B cell (primary cell): Measurements from ENCODE around the gene TSPAN1. TPM values are rescaled to one million over a fixed set of nuclear protein-coding genes. Genes with fewer than 3 reads are reported as not detected.

Source experiments
- ATAC-seq: fragments of 200-7000 bp; cut with Tn5 transposase; one replicate; pipeline ENCODE4 v1.10.0; 2021; ENCODE audit warnings: low read depth, mild to moderate bottlenecking, moderate number of reproducible peaks, moderate library complexity
- CTCF ChIA-PET: fragments of 350-600 bp; sonication (Branson Sonifier 250); formaldehyde crosslinking; loops from one replicate; lab custom pipeline; 2021; ENCODE audit warnings: antibody characterized with exemption, inconsistent platforms; lab: Charles Lee
- POLR2A ChIA-PET: fragments of 350-600 bp; sonication (Branson Sonifier 250); formaldehyde crosslinking; loops from one replicate; lab custom pipeline; 2021; ENCODE audit warnings: antibody characterized with exemption; lab: Charles Lee
- DNase-seq: peaks from one replicate; pipeline ENCODE4 v3.0.0; 2013
- H2AFZ ChIP-seq: 2 replicates; pipeline ENCODE4 v1.6.1; 2012; ENCODE audit warnings: mild to moderate bottlenecking, low read depth, low read length; ENCODE audit not compliant: insufficient read depth, poor library complexity, severe bottlenecking
- H3K27ac ChIP-seq, 2 donors: 1 replicate in 1 of 2; 2 replicates in 1 of 2; pipeline ENCODE4 v1.5.1; 2012 to 2013; ENCODE audit warnings: low read length in 2 of 2, mild to moderate bottlenecking in 2 of 2, moderate library complexity in 1 of 2
- H3K27me3 ChIP-seq, 4 experiments: fragments of 200-600 bp in 1 of 4; sonication (generic) in 1 of 4; replicated peaks in 1 of 4; 1 replicate in 2 of 4; 2 replicates in 2 of 4; pipeline versions ENCODE4 v1.6.1 to v1.7.0; 2013 to 2016; ENCODE audit warnings: low read length in 3 of 4, mild to moderate bottlenecking in 2 of 4, mixed read lengths in 1 of 4, moderate library complexity in 1 of 4; ENCODE audit not compliant: insufficient read depth in 4 of 4, control insufficient read depth in 3 of 4; ENCODE audit errors: control extremely low read depth in 1 of 4
- H3K36me3 ChIP-seq, 2 experiments: replicated peaks in 1 of 2; 1 replicate in 1 of 2; 2 replicates in 1 of 2; pipeline versions ENCODE4 v1.6.1 to v1.7.1; 2013; ENCODE audit warnings: low read length in 1 of 2; ENCODE audit not compliant: insufficient read depth in 2 of 2, control insufficient read depth in 1 of 2; ENCODE audit errors: control extremely low read depth in 1 of 2, extremely low read depth in 1 of 2
- H3K4me1 ChIP-seq, 2 donors: fragments of 200-600 bp in 1 of 2; sonication (generic) in 1 of 2; 1 replicate in 1 of 2; 2 replicates in 1 of 2; pipeline versions ENCODE4 v1.5.1 to v1.6.1; 2013 to 2017; ENCODE audit warnings: low read length in 2 of 2; ENCODE audit not compliant: control insufficient read depth in 2 of 2, insufficient read depth in 2 of 2
- H3K4me2 ChIP-seq: replicated peaks from 2 replicates; pipeline ENCODE3; 2012; ENCODE audit warnings: mild to moderate bottlenecking, low read depth, low read length; ENCODE audit not compliant: poor library complexity, severe bottlenecking
- H3K4me3 ChIP-seq, 5 experiments: fragments of 200-600 bp in 1 of 5; sonication (generic) in 1 of 5; 1 replicate in 3 of 5; 2 replicates in 2 of 5; pipeline versions ENCODE4 v1.5.1 to v1.7.0; 2011 to 2016; ENCODE audit warnings: low read length in 4 of 5, mild to moderate bottlenecking in 4 of 5, low read depth in 2 of 5, control low read depth in 1 of 5, moderate library complexity in 1 of 5; ENCODE audit not compliant: insufficient read depth in 1 of 5; ENCODE audit errors: control extremely low read depth in 1 of 5, extremely low read depth in 1 of 5
- H3K79me2 ChIP-seq: fragments of 200-600 bp; sonication (generic); one replicate; pipeline ENCODE4 v1.6.0; 2016; ENCODE audit warnings: low read length; ENCODE audit not compliant: control insufficient read depth, insufficient read depth
- H3K9ac ChIP-seq: fragments of 200-600 bp; sonication (generic); 2 replicates; pipeline ENCODE4 v1.6.1; 2017; ENCODE audit warnings: mild to moderate bottlenecking, low read length, moderate library complexity
- H3K9me3 ChIP-seq, 3 donors: one replicate each; pipeline versions ENCODE4 v1.6.1 to v1.7.1; 2013; ENCODE audit warnings: low read length in 2 of 3; ENCODE audit not compliant: control insufficient read depth in 2 of 3, insufficient read depth in 1 of 3; ENCODE audit errors: control extremely low read depth in 1 of 3
- H4K20me1 ChIP-seq: 2 replicates; pipeline ENCODE4 v1.6.0; 2012; ENCODE audit warnings: mild to moderate bottlenecking, low read length; ENCODE audit not compliant: insufficient read depth, control insufficient read depth, poor library complexity, severe bottlenecking
- H3K27ac Mint-ChIP-seq: one replicate; pipeline ENCODE4 v1.8.0; 2021; ENCODE audit warnings: mixed read lengths
- H3K27me3 Mint-ChIP-seq: one replicate; pipeline ENCODE4 v1.8.0; 2021; ENCODE audit warnings: mixed read lengths
- H3K4me1 Mint-ChIP-seq: one replicate; pipeline ENCODE4 v1.8.0; 2021; ENCODE audit warnings: mixed read lengths
- H3K4me3 Mint-ChIP-seq: one replicate; pipeline ENCODE4 v1.8.0; 2021; ENCODE audit warnings: mixed read lengths
- H3K9me3 Mint-ChIP-seq: one replicate; pipeline ENCODE4 v1.8.0; 2022; ENCODE audit warnings: mixed read lengths; ENCODE audit not compliant: insufficient read depth
- EZH2 ChIP-seq: IDR thresholded peaks from 2 replicates; pipeline ENCODE4 v1.6.1; 2012; ENCODE audit warnings: borderline replicate concordance, low read depth, mild to moderate bottlenecking, moderate library complexity, low read length; ENCODE audit not compliant: insufficient read depth, poor library complexity, severe bottlenecking
- WGBS: methylation state at CpG from one replicate; pipeline ENCODE4 v1.1.5; 2013; ENCODE audit warnings: missing lambda C conversion rate; ENCODE audit not compliant: insufficient coverage; 5-methylcytosine and 5-hydroxymethylcytosine counted together
- intact Hi-C: fragments of 100-400 bp; cut with micrococcal nuclease; formaldehyde crosslinking; loops from one replicate; pipeline ENCODE4 v1.10.0; 2022
- polyA plus RNA-seq: library from polyadenylated mRNA; depleted of rRNA; stranded (reverse); fragments of >200 nt; gene quantifications from 2 replicates; pipeline ENCODE4 v1.2.3, GENCODE V29; 2012
- total RNA-seq, 2 donors: library from RNA; stranded (reverse); fragments of 120-200 nt in 1 of 2; gene quantifications; 1 replicate in 1 of 2; 2 replicates in 1 of 2; pipeline versions ENCODE4 v1.2.3 to v1.2.4, GENCODE V29; 2013 to 2022
- TF ChIP-seq, protein P1 (sequence below): fragments of 200-600 bp; IDR thresholded peaks from one replicate; pipeline ENCODE4 v1.8.0; 2022; ENCODE audit warnings: antibody characterized with exemption, mild to moderate bottlenecking

Gene TSPAN1
- total and polyA plus RNA-seq, 2 donors (not counting 1 experiment from before 2014, with no cell fraction given) = not detected

DNA sequence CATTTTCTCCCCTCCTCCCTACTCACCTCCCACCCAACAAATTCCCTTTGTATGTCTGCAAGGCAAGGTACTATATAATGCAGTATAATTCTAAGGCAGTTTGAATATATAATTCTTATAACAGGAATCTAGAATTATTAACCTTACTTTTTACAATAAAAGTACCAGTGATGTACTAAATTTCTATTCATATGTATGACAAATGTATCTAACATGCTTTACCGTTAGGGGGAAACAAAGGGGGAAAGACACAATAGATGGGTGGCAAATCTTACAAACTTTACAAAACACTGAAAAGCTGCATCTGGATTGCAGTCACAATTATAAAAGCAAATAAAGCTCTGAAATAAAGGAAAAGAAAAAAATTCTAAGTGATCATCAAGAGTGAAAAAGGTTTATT is 44.8 kb upstream of the TSPAN1 start:
- peaks cover 0 to 2% (median 0%) of the 10 kb centered on the region in 3 donors for H3K9me3 ChIP-seq
- TF ChIP-seq, protein P1, sequence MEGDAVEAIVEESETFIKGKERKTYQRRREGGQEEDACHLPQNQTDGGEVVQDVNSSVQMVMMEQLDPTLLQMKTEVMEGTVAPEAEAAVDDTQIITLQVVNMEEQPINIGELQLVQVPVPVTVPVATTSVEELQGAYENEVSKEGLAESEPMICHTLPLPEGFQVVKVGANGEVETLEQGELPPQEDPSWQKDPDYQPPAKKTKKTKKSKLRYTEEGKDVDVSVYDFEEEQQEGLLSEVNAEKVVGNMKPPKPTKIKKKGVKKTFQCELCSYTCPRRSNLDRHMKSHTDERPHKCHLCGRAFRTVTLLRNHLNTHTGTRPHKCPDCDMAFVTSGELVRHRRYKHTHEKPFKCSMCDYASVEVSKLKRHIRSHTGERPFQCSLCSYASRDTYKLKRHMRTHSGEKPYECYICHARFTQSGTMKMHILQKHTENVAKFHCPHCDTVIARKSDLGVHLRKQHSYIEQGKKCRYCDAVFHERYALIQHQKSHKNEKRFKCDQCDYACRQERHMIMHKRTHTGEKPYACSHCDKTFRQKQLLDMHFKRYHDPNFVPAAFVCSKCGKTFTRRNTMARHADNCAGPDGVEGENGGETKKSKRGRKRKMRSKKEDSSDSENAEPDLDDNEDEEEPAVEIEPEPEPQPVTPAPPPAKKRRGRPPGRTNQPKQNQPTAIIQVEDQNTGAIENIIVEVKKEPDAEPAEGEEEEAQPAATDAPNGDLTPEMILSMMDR = no peak
- TF ChIP-seq EZH2 = no peak
- no peaks in the 10 kb centered on the region for H3K79me2 ChIP-seq
- ChIA-PET CTCF (no interaction called here), POLR2A (no interaction called here)
- peaks cover 45% of the 10 kb centered on the region for H3K27me3 Mint-ChIP-seq
- H3K4me1 ChIP-seq = peaks cover 17 to 20% of the 10 kb centered on the region in 2 donors
- WGBS = no CpG with 5 or more reads among the region's 1 CpG
- no peak overlapping the region for H3K4me3 Mint-ChIP-seq
- no peak overlapping the region for H3K4me2 ChIP-seq
- no peak overlapping the region for H3K27ac ChIP-seq
- H3K4me1 Mint-ChIP-seq = peaks cover 23% of the 10 kb centered on the region
- H3K27ac Mint-ChIP-seq = no peak overlapping the region
- peaks cover 0 to 35% (median 22%) of the 10 kb centered on the region in 4 experiments for H3K27me3 ChIP-seq
- ATAC-seq (no peak), DNase-seq (no peak)
- no peak overlapping the region for H3K9ac ChIP-seq
- H3K4me3 ChIP-seq = no peak overlapping the region
- H4K20me1 ChIP-seq = no peaks in the 10 kb centered on the region
- intact Hi-C loops = loop anchor here (5.0 kb wide), 1 partner anchor 172 kb away; the partner anchor contains the start of genes LRRC41 and UQCRH
- H2AFZ ChIP-seq = no peak overlapping the region
- H3K9me3 Mint-ChIP-seq = no peaks in the 10 kb centered on the region
- H3K36me3 ChIP-seq = no peaks in the 10 kb centered on the region

DNA sequence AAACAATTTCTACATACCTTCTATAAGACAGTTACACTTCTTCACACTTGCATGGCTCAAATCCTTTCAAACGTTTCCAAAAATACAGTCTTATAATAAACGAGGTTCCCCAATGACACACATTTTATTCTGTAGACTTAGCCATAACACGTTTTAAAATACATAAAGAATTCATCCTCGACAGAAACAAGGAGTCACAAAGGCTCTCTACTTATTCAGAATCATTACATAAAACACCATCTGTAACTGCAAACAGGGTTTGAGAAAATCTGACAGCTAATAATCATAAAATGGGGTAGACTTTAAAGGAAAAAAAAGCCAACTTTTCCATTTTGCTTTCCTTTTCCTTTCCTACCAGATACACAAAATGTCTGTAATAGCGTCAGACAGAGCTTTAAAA is 44.3 kb upstream of the TSPAN1 start:
- no peak overlapping the region for H2AFZ ChIP-seq
- no peaks in the 10 kb centered on the region for H4K20me1 ChIP-seq
- no peaks in the 10 kb centered on the region for H3K9me3 Mint-ChIP-seq
- H3K4me1 ChIP-seq = peaks cover 17 to 20% of the 10 kb centered on the region in 2 donors
- 20% methylated on average over 3 of the region's 5 CpGs for WGBS
- H3K79me2 ChIP-seq = no peaks in the 10 kb centered on the region
- no peak overlapping the region for H3K9ac ChIP-seq
- H3K27me3 ChIP-seq = peaks cover 0 to 35% (median 22%) of the 10 kb centered on the region in 4 experiments
- ChIA-PET POLR2A (no interaction called here), CTCF (interaction anchor here (2.5 kb wide), 1 partner anchor 93 kb away, joined by 9 read pairs; no protein-coding TSS in a partner anchor)
- no peaks in the 10 kb centered on the region for H3K36me3 ChIP-seq
- no peak for ATAC-seq
- TF ChIP-seq, protein P1 = no peak
- TF ChIP-seq EZH2 = no peak
- no peak overlapping the region for H3K4me3 ChIP-seq
- intact Hi-C loops = loop anchor here (5.0 kb wide), 1 partner anchor 172 kb away; the partner anchor contains the start of genes LRRC41 and UQCRH
- peaks cover 23% of the 10 kb centered on the region for H3K4me1 Mint-ChIP-seq
- H3K27me3 Mint-ChIP-seq = peaks cover 45% of the 10 kb centered on the region
- DNase-seq = peak; percentile 20
- peak overlapping the region; percentile 34 for H3K4me2 ChIP-seq
- peaks cover 0 to 2% (median 0%) of the 10 kb centered on the region in 3 donors for H3K9me3 ChIP-seq
- H3K4me3 Mint-ChIP-seq = no peak overlapping the region
- no peak overlapping the region for H3K27ac ChIP-seq
- no peak overlapping the region for H3K27ac Mint-ChIP-seq
